ENCODE data around the gene PSKH1.

PSKH1 gene

GRCh38 chr16:67853670-67854069 is 39.4 kb upstream of the PSKH1 start:
- no peak overlapping the region for H3K4me3 ChIP-seq (ENCODE audit: low read depth, low read length)
- H3K9me3 ChIP-seq (ENCODE audit: control insufficient read depth, insufficient read depth, low read depth, low read length), result no peaks in the 10 kb centered on the region
- H3K36me3 ChIP-seq (ENCODE audit: control insufficient read depth in 2 of 2, insufficient read depth in 1 of 2, low read length in 2 of 2), result peaks cover 0 to 39% of the 10 kb centered on the region in 2 experiments; a peak in 2 of 3 replicates
- TF ChIP-seq ZNF580 (tag by site-specific recombination; IDR thresholded peaks at IDR 0.05) (no peak), ZNF121 (tag by site-specific recombination; IDR thresholded peaks at IDR 0.05) (peak; percentile 81)
- ChIA-PET CTCF (interaction anchor here (0.6 to 1.1 kb wide), 2 partner anchors 12 to 36 kb away, joined by 3 to 4 read pairs; no protein-coding TSS in a partner anchor), POLR2A (no interaction called here)
- no peak overlapping the region for H3K27ac ChIP-seq (ENCODE audit: extremely low read depth, low read depth, low read length)
- H3K4me1 ChIP-seq (ENCODE audit: control insufficient read depth, insufficient read depth, low read length), result peaks cover 12% of the 10 kb centered on the region

GRCh38 chr16:67855789-67856188 is 37.3 kb upstream of the PSKH1 start:
- H3K9me3 ChIP-seq (ENCODE audit: control insufficient read depth, insufficient read depth, low read depth, low read length), result no peaks in the 10 kb centered on the region
- H3K36me3 ChIP-seq (ENCODE audit: control insufficient read depth in 2 of 2, insufficient read depth in 1 of 2, low read length in 2 of 2), result peaks cover 0 to 34% of the 10 kb centered on the region in 2 experiments; a peak in 2 of 3 replicates
- H3K4me3 ChIP-seq (ENCODE audit: low read depth, low read length), result no peak overlapping the region
- H3K4me1 ChIP-seq (ENCODE audit: control insufficient read depth, insufficient read depth, low read length), result peaks cover 12% of the 10 kb centered on the region
- POLR2A ChIA-PET, result interaction anchor here (0.6 to 1.5 kb wide), 3 partner anchors 22 to 149 kb away, joined by 3 to 5 read pairs (median 3); no protein-coding TSS in a partner anchor
- CTCF ChIA-PET, result interaction anchor here (0.6 to 0.8 kb wide), 2 partner anchors 40 to 188 kb away, joined by 3 read pairs; no protein-coding TSS in a partner anchor
- no peak overlapping the region for H3K27ac ChIP-seq (ENCODE audit: extremely low read depth, low read depth, low read length)
- no peak for TF ChIP-seq REPIN1 (tag by site-specific recombination; IDR thresholded peaks at IDR 0.05; ENCODE audit: low read depth)
- no peak for TF ChIP-seq ZNF24 (tag by site-specific recombination; IDR thresholded peaks at IDR 0.05)
- TF ChIP-seq ZNF202 (tag by site-specific recombination; IDR thresholded peaks at IDR 0.05; ENCODE audit: borderline replicate concordance), result no peak
- no peak for TF ChIP-seq ZNF473 (tag by site-specific recombination; IDR thresholded peaks at IDR 0.05)
- no peak for TF ChIP-seq ZNF558 (tag by site-specific recombination; IDR thresholded peaks at IDR 0.05)
- no peak for TF ChIP-seq ZBTB26 (tag by site-specific recombination; optimal IDR thresholded peaks at IDR 0.05)
- TF ChIP-seq, protein P1, sequence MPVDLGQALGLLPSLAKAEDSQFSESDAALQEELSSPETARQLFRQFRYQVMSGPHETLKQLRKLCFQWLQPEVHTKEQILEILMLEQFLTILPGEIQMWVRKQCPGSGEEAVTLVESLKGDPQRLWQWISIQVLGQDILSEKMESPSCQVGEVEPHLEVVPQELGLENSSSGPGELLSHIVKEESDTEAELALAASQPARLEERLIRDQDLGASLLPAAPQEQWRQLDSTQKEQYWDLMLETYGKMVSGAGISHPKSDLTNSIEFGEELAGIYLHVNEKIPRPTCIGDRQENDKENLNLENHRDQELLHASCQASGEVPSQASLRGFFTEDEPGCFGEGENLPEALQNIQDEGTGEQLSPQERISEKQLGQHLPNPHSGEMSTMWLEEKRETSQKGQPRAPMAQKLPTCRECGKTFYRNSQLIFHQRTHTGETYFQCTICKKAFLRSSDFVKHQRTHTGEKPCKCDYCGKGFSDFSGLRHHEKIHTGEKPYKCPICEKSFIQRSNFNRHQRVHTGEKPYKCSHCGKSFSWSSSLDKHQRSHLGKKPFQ (tag by site-specific recombination; IDR thresholded peaks at IDR 0.05), result no peak
- TF ChIP-seq ZBTB20 (tag by site-specific recombination; IDR thresholded peaks at IDR 0.05), result no peak
- TF ChIP-seq OVOL3 (tag by site-specific recombination; IDR thresholded peaks at IDR 0.05), result no peak
- TF ChIP-seq ZFP41 (tag by site-specific recombination; IDR thresholded peaks at IDR 0.05; ENCODE audit: borderline replicate concordance), result no peak
- no peak for TF ChIP-seq ZNF785 (tag by site-specific recombination; IDR thresholded peaks at IDR 0.05)
- TF ChIP-seq ZNF501 (tag by site-specific recombination; IDR thresholded peaks at IDR 0.05), result no peak
- TF ChIP-seq HOXD13 (CRISPR knock-in tag; IDR thresholded peaks at IDR 0.05; ENCODE audit: borderline replicate concordance), result no peak
- TF ChIP-seq, protein P2, sequence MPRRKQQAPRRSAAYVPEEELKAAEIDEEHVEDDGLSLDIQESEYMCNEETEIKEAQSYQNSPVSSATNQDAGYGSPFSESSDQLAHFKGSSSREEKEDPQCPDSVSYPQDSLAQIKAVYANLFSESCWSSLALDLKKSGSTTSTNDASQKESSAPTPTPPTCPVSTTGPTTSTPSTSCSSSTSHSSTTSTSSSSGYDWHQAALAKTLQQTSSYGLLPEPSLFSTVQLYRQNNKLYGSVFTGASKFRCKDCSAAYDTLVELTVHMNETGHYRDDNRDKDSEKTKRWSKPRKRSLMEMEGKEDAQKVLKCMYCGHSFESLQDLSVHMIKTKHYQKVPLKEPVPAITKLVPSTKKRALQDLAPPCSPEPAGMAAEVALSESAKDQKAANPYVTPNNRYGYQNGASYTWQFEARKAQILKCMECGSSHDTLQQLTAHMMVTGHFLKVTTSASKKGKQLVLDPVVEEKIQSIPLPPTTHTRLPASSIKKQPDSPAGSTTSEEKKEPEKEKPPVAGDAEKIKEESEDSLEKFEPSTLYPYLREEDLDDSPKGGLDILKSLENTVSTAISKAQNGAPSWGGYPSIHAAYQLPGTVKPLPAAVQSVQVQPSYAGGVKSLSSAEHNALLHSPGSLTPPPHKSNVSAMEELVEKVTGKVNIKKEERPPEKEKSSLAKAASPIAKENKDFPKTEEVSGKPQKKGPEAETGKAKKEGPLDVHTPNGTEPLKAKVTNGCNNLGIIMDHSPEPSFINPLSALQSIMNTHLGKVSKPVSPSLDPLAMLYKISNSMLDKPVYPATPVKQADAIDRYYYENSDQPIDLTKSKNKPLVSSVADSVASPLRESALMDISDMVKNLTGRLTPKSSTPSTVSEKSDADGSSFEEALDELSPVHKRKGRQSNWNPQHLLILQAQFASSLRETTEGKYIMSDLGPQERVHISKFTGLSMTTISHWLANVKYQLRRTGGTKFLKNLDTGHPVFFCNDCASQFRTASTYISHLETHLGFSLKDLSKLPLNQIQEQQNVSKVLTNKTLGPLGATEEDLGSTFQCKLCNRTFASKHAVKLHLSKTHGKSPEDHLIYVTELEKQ (tag by site-specific recombination; IDR thresholded peaks at IDR 0.05; ENCODE audit: borderline replicate concordance), result no peak
- no peak for TF ChIP-seq ZNF626 (tag by site-specific recombination; IDR thresholded peaks at IDR 0.05)
- TF ChIP-seq REST (tag by site-specific recombination; IDR thresholded peaks at IDR 0.05), result no peak
- no peak for TF ChIP-seq ZNF121 (tag by site-specific recombination; IDR thresholded peaks at IDR 0.05)
- TF ChIP-seq ZSCAN30 (tag by site-specific recombination; IDR thresholded peaks at IDR 0.05), result no peak
